Vagina (tissue), 2 donors: Measurements from ENCODE around the gene PITRM1.

Experiments
- POLR2AphosphoS5 ChIP-seq, 2 donors: sonication (generic); formaldehyde crosslinking; IDR thresholded peaks; one replicate each; pipeline ENCODE4 v1.9.0; 2017; ENCODE audit warnings: antibody characterized with exemption in 2 of 2, mild to moderate bottlenecking in 2 of 2, low read depth in 1 of 2; ENCODE audit not compliant: insufficient read depth in 1 of 2
- TF ChIP-seq, protein P1 (sequence below), 3 experiments: fragments of 450-650 bp in 2 of 3; fragments of 200-600 bp in 1 of 3; sonication (generic) in 1 of 3; IDR thresholded peaks; one replicate each; pipeline ENCODE4 v1.5.1; 2017 to 2019; ENCODE audit warnings: antibody characterized with exemption in 3 of 3, mild to moderate bottlenecking in 2 of 3, moderate library complexity in 2 of 3

- TF ChIP-seq POLR2AphosphoS5 (IDR thresholded peaks at IDR 0.05; ENCODE audit: insufficient read depth in 1 of 2, low read depth in 1 of 2): no peak
- TF ChIP-seq, protein P1, sequence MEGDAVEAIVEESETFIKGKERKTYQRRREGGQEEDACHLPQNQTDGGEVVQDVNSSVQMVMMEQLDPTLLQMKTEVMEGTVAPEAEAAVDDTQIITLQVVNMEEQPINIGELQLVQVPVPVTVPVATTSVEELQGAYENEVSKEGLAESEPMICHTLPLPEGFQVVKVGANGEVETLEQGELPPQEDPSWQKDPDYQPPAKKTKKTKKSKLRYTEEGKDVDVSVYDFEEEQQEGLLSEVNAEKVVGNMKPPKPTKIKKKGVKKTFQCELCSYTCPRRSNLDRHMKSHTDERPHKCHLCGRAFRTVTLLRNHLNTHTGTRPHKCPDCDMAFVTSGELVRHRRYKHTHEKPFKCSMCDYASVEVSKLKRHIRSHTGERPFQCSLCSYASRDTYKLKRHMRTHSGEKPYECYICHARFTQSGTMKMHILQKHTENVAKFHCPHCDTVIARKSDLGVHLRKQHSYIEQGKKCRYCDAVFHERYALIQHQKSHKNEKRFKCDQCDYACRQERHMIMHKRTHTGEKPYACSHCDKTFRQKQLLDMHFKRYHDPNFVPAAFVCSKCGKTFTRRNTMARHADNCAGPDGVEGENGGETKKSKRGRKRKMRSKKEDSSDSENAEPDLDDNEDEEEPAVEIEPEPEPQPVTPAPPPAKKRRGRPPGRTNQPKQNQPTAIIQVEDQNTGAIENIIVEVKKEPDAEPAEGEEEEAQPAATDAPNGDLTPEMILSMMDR (IDR thresholded peaks at IDR 0.05): no peak
These were observed 34.4 kb downstream of the PITRM1 start for GRCh38 chr10:3137958-3138726.
